Measurements from ENCODE around the gene GPATCH4.

DNA sequence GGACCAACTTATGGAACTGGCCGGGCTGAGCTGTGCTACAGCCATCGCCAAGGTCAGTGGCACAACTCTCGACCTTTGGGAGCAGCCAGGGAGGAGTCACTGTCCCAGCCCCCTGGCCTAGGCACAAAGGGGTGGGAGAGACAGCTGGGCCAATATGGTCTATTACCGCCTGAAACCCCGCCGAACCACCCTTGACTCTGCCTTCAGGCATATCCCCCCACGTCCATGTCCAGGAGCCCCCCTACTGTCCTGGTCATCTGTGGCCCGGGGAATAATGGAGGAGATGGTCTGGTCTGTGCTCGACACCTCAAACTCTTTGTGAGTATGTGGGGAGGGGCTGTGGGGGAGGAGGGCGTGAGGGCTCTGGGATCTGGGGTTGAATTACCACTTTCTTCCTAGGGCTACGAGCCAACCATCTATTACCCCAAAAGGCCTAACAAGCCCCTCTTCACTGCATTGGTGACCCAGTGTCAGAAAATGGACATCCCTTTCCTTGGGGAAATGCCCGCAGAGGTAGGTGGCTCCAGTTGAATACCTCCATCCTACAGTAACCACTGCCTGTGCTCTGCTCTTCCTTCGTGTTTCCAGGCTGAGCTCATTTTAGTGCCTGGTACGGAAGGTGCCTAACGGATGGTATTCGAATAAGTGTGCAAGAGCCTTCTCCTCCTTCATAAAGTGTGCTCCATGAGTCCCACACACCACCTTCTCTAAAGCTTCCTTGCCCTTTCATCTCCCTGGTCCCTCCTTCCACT, 8.9 kb downstream of the GPATCH4 start:
- TF ChIP-seq ZFP3 (CRISPR knock-in tag; IDR thresholded peaks at IDR 0.05) (no peak), ZFP30 (CRISPR knock-in tag; IDR thresholded peaks at IDR 0.05) (no peak), RARB (CRISPR knock-in tag; IDR thresholded peaks at IDR 0.05) (no peak), ESRRG (CRISPR knock-in tag; IDR thresholded peaks at IDR 0.05) (no peak), CREB5 (CRISPR knock-in tag; IDR thresholded peaks at IDR 0.05; ENCODE audit: low read depth) (no peak)
